Endodermal cell (in vitro differentiated cells): Measurements from ENCODE around the gene CSH1. TPM values are rescaled to one million over a fixed set of nuclear protein-coding genes. Genes with fewer than 3 reads are reported as not detected.
A peak's percentile ranks its signal among the peaks of the same experiment; 100 is the strongest.
"Not testable (repeated sequence)": the region's sequence is repeated elsewhere in the genome, so short reads cannot be mapped to it uniquely, and the experiment has no call there.

Experiments used
- DNase-seq: peaks from one replicate; pipeline ENCODE4 v3.0.0-alpha.2; 2017
- H3K27ac ChIP-seq: 2 replicates; pipeline ENCODE4 v1.5.1; 2013; ENCODE audit warnings: mild to moderate bottlenecking, low read depth, low read length, moderate library complexity
- H3K27me3 ChIP-seq: 2 replicates; pipeline ENCODE4 v1.6.1; 2013; ENCODE audit warnings: mild to moderate bottlenecking, low read length, moderate library complexity; ENCODE audit not compliant: insufficient read depth, control insufficient read depth, poor library complexity, severe bottlenecking
- H3K36me3 ChIP-seq: 2 replicates; pipeline ENCODE4 v1.7.0; 2013; ENCODE audit warnings: mild to moderate bottlenecking, low read length, moderate library complexity; ENCODE audit not compliant: control insufficient read depth, insufficient read depth
- H3K4me1 ChIP-seq: one replicate; pipeline ENCODE4 v1.7.0; 2013; ENCODE audit warnings: low read length; ENCODE audit not compliant: control insufficient read depth, insufficient read depth
- H3K4me3 ChIP-seq: 2 replicates; pipeline ENCODE4 v1.5.1; 2013; ENCODE audit warnings: mild to moderate bottlenecking, low read length, moderate library complexity
- H3K9ac ChIP-seq: 2 replicates; pipeline ENCODE4 v1.6.1; 2013; ENCODE audit warnings: mild to moderate bottlenecking, low read length, moderate library complexity; ENCODE audit not compliant: poor library complexity, severe bottlenecking; ENCODE audit errors: extremely low read depth
- H3K9me3 ChIP-seq: 2 replicates; pipeline ENCODE4 v1.6.1; 2013; ENCODE audit warnings: mild to moderate bottlenecking, low read length, moderate library complexity; ENCODE audit not compliant: control insufficient read depth
- H3K27ac Mint-ChIP-seq: 2 replicates; pipeline ENCODE4 v1.8.0; 2020; ENCODE audit warnings: mixed read lengths
- H3K27me3 Mint-ChIP-seq: 2 replicates; pipeline ENCODE4 v1.8.0; 2021; ENCODE audit warnings: mild to moderate bottlenecking, mixed read lengths; ENCODE audit not compliant: insufficient read depth
- H3K36me3 Mint-ChIP-seq: 2 replicates; pipeline ENCODE4 v1.8.0; 2020; ENCODE audit warnings: low read depth, mixed read lengths
- H3K4me1 Mint-ChIP-seq: 2 replicates; pipeline ENCODE4 v1.8.0; 2020; ENCODE audit warnings: mixed read lengths
- H3K4me3 Mint-ChIP-seq: 2 replicates; pipeline ENCODE4 v1.8.0; 2020; ENCODE audit warnings: mild to moderate bottlenecking, moderate library complexity, mixed read lengths
- H3K9me3 Mint-ChIP-seq: 2 replicates; pipeline ENCODE4 v1.8.0; 2020; ENCODE audit warnings: mild to moderate bottlenecking, mixed read lengths
- WGBS, 2 experiments: methylation state at CpG; one replicate each; pipeline versions ENCODE4 v1.1.5 to v1.1.7; 2013; ENCODE audit warnings: missing lambda C conversion rate in 2 of 2, mixed read lengths in 1 of 2; ENCODE audit not compliant: insufficient coverage in 1 of 2, insufficient read length in 1 of 2; 5-methylcytosine and 5-hydroxymethylcytosine counted together
- total RNA-seq, 2 donors: library from RNA; stranded (reverse); fragmentation: NEBNext Ultra II Directional in 1 of 2; extraction: Animal tissue kit (Norgen Biotek cat#: 25700) in 1 of 2; gene quantifications; 2 replicates in 1 of 2; 3 replicates in 1 of 2; pipeline ENCODE4 v1.2.1, GENCODE V29; 2021
- TF ChIP-seq, protein P1 (sequence below): fragments of 200-600 bp; sonication (generic); conservative IDR thresholded peaks from 2 replicates; pipeline ENCODE4 v1.5.0; 2021; ENCODE audit warnings: antibody characterized with exemption, mild to moderate bottlenecking

CSH1 gene
- total RNA-seq, 2 donors from 2014 or later: 0.64 TPM; not detected in 1

DNA sequence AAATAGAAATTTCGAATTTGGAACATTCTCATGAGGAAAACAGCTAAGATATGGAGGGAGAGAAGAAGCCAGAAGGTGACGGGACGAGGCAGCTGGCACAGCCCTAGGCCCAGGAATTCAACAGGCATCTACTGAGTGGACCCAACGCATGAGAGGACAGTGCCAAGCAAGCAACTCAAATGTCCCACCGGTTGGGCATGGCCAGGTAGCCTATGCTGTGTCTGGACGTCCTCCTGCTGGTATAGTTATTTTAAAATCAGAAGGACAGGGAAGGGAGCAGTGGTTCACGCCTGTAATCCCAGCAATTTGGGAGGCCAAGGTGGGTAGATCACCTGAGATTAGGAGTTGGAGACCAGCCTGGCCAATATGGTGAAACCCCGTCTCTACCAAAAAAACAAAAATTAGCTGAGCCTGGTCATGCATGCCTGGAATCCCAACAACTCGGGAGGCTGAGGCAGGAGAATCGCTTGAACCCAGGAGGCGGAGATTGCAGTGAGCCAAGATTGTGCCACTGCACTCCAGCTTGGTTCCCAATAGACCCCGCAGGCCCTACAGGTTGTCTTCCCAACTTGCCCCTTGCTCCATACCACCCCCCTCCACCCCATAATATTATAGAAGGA is 20.3 kb upstream of the CSH1 start:
- Mint-ChIP-seq H3K9me3 (no peaks in the 10 kb centered on the region), H3K27ac (no peak overlapping the region), H3K4me1 (peaks cover 8% of the 10 kb centered on the region), H3K36me3 (no peaks in the 10 kb centered on the region), H3K27me3 (peaks cover 16% of the 10 kb centered on the region), H3K4me3 (no peak overlapping the region)
- TF ChIP-seq, protein P1, sequence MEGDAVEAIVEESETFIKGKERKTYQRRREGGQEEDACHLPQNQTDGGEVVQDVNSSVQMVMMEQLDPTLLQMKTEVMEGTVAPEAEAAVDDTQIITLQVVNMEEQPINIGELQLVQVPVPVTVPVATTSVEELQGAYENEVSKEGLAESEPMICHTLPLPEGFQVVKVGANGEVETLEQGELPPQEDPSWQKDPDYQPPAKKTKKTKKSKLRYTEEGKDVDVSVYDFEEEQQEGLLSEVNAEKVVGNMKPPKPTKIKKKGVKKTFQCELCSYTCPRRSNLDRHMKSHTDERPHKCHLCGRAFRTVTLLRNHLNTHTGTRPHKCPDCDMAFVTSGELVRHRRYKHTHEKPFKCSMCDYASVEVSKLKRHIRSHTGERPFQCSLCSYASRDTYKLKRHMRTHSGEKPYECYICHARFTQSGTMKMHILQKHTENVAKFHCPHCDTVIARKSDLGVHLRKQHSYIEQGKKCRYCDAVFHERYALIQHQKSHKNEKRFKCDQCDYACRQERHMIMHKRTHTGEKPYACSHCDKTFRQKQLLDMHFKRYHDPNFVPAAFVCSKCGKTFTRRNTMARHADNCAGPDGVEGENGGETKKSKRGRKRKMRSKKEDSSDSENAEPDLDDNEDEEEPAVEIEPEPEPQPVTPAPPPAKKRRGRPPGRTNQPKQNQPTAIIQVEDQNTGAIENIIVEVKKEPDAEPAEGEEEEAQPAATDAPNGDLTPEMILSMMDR: no peak
- WGBS, 2 experiments: 91 to 93% methylated on average over 12 of the region's 12 CpGs
- Histone ChIP-seq H3K9ac (no peak overlapping the region), H3K9me3 (no peaks in the 10 kb centered on the region), H3K36me3 (no peaks in the 10 kb centered on the region), H3K27ac (no peak overlapping the region), H3K27me3 (no peaks in the 10 kb centered on the region), H3K4me1 (no peaks in the 10 kb centered on the region), H3K4me3 (no peak overlapping the region)
- DNase-seq: no peak

DNA sequence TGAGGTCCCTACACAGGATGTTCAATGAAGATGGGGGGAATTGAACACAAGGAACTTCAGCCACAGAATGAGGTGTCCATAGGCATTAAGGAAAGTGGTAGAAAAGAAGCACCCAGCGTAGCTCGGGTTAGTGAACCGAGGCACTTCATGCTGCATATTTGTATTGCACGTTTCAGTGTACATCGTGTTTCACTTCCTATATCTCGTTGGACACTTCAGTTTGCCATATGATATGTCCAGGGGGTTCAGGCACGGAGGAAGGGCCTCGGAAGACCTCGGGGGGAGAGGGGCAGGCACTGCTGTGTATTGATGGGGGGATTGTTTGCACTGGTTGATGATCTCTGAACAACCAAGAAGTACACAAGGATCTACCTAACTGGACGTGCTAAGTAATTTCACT is 19.4 kb upstream of the CSH1 start:
- H3K27ac Mint-ChIP-seq, H3K9ac ChIP-seq, DNase-seq, H3K4me1 ChIP-seq, H3K36me3 ChIP-seq, H3K27me3 ChIP-seq, H3K27ac ChIP-seq, H3K4me3 ChIP-seq, H3K4me3 Mint-ChIP-seq, H3K4me1 Mint-ChIP-seq, H3K36me3 Mint-ChIP-seq, H3K9me3 Mint-ChIP-seq, H3K9me3 ChIP-seq: not testable (repeated sequence)
- WGBS, 2 experiments: 92 to 93% methylated on average over 9 to 10 of the region's 10 CpGs
- H3K27me3 Mint-ChIP-seq: peaks cover 21% of the 10 kb centered on the region

DNA sequence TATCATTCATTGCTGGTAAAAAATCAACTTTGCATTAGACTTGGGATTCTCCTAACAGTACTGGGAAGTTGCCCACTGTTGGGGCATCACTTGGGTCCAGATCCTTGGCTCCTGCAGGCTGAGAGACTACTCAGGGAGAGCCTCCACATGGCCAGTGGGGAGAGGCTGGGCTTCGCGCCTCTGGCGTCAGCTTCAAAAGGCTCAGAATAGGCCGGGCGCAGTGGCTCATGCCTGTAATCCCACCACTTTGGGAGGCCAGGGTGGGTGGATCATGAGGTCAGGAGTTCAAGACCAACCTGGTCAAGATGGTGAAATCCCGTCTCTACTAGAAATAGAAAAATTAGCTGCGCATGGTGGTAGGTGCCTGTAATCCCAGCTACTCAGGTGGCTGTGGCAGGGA is 18.1 kb upstream of the CSH1 start:
- Mint-ChIP-seq H3K27me3 (peaks cover 34% of the 10 kb centered on the region), H3K36me3 (no peaks in the 10 kb centered on the region), H3K27ac (no peak overlapping the region), H3K9me3 (no peaks in the 10 kb centered on the region), H3K4me1 (peaks cover 10% of the 10 kb centered on the region), H3K4me3 (no peak overlapping the region)
- no peak for DNase-seq
- no peaks in the 10 kb centered on the region for H3K36me3 ChIP-seq
- no peaks in the 10 kb centered on the region for H3K27me3 ChIP-seq
- H3K4me3 ChIP-seq: no peak overlapping the region
- no peak overlapping the region for H3K27ac ChIP-seq
- no peak overlapping the region for H3K9ac ChIP-seq
- no peaks in the 10 kb centered on the region for H3K4me1 ChIP-seq
- H3K9me3 ChIP-seq: no peaks in the 10 kb centered on the region
- 92% methylated on average over 7 of the region's 7 CpGs for WGBS, 2 experiments
- TF ChIP-seq, protein P1: no peak

DNA sequence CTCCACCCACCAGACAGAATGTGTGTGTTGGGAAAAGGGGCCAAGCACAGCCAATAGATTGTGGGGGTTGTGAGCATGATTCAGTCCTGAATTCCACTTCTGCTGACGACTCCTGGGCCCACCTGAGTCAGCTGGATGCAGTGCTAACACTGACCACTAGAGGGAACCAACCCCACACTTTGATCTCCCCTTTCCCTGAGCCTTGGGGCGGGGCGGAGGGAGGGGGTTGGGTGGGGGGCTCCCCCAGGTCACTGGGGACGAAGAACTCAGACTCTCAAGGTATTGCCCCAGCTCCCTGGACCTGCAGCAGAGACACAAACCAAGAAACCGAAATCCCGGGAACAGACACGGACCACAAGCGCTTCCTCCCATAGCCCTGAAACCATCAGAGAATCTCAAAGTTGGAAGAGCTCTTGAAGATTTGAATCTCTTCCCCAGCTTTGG is 15.3 kb upstream of the CSH1 start:
- H3K9ac ChIP-seq: no peak overlapping the region
- H3K27ac Mint-ChIP-seq: no peak overlapping the region

More for the DNA sequence above, 15.3 kb upstream of the CSH1 start:
- Histone ChIP-seq H3K36me3 (no peaks in the 10 kb centered on the region), H3K9me3 (no peaks in the 10 kb centered on the region), H3K27me3 (no peaks in the 10 kb centered on the region), H3K4me1 (no peaks in the 10 kb centered on the region), H3K4me3 (no peak overlapping the region), H3K27ac (no peak overlapping the region)
- H3K4me3 Mint-ChIP-seq: no peak overlapping the region
- peak; percentile 93 for DNase-seq
- H3K27me3 Mint-ChIP-seq: peaks cover 41% of the 10 kb centered on the region
- H3K36me3 Mint-ChIP-seq: no peaks in the 10 kb centered on the region
- 57 to 78% methylated on average over 5 to 7 of the region's 8 CpGs for WGBS, 2 experiments
- H3K9me3 Mint-ChIP-seq: no peaks in the 10 kb centered on the region
- TF ChIP-seq, protein P1: peak; percentile 86
- peaks cover 9% of the 10 kb centered on the region for H3K4me1 Mint-ChIP-seq
